GM18868 (cell line): ENCODE measurements around the gene RPS29.

Experiments
- ATAC-seq: cut with Tn5 transposase; IDR thresholded peaks from one replicate; pipeline ENCODE4 v1.9.1; 2021; ENCODE audit warnings: mild to moderate bottlenecking, moderate library complexity; ENCODE audit not compliant: unreplicated experiment

The RPS29 gene

GRCh38 chr14:49553106-49553505 lies 33.1 kb downstream of the RPS29 start:
- no peak for ATAC-seq

GRCh38 chr14:49551569-49551968 lies 34.6 kb downstream of the RPS29 start:
- ATAC-seq = no peak

- no peak for ATAC-seq
These were observed 35.6 kb downstream of the RPS29 start for GRCh38 chr14:49550286-49551184.

DNA sequence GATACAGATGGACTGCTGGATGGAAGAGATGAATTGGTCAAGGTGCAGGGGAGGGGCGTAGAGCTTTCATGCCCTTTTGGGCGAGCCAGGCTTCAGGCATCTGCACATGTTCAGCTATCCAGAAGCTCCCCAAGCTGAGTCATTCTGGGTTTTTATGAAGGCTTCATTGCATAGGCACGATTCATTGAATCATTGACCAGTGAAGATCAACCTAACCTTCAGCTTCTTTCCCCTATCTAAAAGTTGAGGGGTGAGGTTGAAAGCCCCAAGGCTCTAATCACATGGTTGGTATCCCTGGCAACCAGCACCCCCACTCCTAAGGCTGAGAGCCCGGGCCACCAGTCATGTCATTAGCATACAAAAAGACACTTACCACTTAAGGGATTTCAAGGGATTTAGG lies 36.3 kb downstream of the RPS29 start:
- ATAC-seq = no peak

DNA sequence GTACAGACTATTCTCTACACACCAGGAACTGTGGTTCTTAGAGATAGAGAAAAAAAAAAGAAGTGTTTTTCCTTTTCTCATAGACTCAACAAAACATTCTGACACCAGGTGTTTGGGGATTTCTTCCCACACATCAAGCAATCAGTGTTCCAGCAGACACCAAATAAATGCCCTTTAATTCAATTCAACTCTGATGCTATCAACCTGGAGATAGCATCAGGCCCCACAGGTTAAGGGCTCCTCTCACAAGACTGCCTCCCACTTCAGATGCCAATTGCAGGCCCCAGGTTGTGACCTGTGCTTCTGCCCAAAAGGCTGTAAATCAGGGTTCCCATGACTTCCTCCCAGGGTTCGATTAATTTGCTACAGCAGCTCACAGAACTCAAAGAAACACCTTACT lies 36.7 kb downstream of the RPS29 start:
- ATAC-seq = no peak

DNA sequence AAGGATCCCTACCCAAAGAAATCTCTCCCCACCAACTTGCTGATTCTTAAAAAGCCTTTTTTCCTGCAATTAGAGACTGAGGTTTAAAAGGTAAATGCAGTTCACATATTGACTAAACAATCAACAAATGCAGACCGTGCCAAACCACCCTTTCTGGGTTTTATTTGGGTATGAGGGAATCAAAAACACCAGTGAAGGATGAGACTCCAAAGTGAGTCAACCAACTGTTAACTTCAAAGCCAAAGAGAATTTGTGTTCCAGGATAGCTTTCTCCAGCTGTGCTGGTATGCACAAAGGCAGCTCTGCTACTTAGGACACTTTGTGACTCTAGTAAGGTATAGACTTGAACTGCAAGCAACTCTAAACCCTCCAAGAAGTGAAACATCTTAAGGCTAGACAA lies 39.4 kb downstream of the RPS29 start:
- no peak for ATAC-seq

DNA sequence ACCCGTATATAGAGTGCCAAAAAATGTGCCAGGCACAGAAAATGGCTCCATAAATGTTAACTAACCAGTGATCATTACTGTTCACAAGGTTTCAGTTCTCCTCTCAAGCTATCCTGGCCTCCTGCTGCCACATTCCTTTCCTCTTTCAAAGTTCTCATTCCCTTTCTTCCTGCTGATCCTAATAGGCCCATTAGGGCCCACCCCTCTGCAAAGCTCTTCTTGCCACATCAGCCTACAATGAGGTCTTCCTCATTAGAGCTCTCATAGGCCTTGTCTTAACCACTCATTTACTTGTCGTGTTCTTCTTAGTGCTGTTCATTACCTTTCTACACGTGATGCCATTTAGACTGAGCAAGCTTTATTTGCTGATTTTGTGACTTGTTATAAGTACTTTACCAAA lies 40.5 kb downstream of the RPS29 start:
- ATAC-seq = no peak

DNA sequence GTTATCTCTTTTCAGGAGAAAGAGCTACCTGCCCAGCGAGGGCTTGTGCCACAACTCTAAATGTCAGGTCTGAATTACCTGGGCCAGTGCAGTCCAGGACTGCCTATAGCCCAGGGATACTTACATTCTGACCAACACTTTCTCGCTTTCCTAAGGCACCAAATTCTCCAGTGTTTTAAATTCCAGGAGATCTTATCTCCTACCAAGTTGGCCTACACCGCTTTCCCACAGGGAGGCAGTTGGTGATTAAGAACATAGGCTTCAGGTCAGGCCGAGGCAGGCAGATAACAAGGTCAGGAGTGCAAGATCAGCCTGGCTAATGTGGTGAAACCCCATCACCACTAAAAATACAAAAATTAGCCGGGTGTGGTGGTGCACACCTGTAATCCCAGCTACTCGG lies 41.1 kb downstream of the RPS29 start:
- no peak for ATAC-seq

DNA sequence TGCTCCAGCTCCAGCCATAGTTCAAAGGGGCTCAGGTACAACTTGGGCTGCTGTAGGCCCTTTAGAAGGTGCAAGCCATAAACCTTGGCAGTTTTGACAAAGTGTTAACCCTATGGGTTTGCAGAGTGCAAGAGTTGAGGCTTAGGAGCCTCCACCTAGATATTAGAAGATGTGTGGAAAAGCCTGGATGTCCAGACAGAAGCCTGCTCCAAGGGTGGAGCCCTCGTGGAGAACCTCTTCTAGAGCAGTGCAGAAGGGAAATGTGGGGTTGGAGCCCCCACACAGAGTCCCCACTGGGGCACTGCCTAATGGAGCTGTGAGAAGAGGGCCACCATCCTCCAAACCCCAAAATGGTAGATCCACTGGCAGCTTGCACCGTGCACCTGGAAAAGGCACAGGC lies 45.1 kb downstream of the RPS29 start:
- no peak for ATAC-seq

DNA sequence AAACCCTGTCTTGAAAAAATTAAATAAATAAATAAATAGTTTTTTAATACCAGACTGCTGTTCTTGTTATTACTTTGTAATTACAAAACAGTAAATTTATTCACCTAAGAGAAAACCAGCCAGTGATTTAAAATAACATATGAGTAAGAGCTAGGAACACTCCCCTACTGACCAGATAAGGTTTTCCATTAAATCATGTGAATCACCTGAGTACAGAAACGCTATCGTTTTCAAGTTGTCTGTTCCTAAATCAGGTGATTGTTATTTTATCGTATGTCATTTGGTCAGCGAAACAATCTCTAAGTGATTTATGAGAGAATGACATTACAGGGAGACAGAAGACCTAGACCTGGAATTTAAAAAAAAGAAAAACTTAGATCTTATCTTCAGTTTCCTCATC lies 47.3 kb downstream of the RPS29 start:
- ATAC-seq = no peak
